Neutrophil (primary cell): ENCODE results near the gene MROH7.

ENCODE experiments used
- H3K27ac ChIP-seq: fragments of 200-600 bp; sonication (generic); 2 replicates; pipeline ENCODE4 v1.5.1; 2016; ENCODE audit warnings: mild to moderate bottlenecking, moderate library complexity
- H3K27me3 ChIP-seq: fragments of 200-600 bp; sonication (generic); 2 replicates; pipeline ENCODE4 v1.6.0; 2016; ENCODE audit warnings: mild to moderate bottlenecking
- H3K36me3 ChIP-seq: fragments of 200-600 bp; sonication (generic); 2 replicates; pipeline ENCODE4 v1.5.1; 2017
- H3K4me1 ChIP-seq, 2 experiments: fragments of 200-600 bp in 1 of 2; sonication (generic) in 1 of 2; 1 replicate in 1 of 2; 2 replicates in 1 of 2; pipeline versions ENCODE4 v1.5.1 to v1.6.1; 2013 to 2016; ENCODE audit warnings: low read depth in 1 of 2, low read length in 1 of 2, mild to moderate bottlenecking in 1 of 2, moderate library complexity in 1 of 2; ENCODE audit not compliant: control insufficient read depth in 1 of 2, insufficient read depth in 1 of 2
- H3K4me3 ChIP-seq, 2 experiments: fragments of 200-600 bp in 1 of 2; sonication (generic) in 1 of 2; 1 replicate in 1 of 2; 2 replicates in 1 of 2; pipeline ENCODE4 v1.5.1; 2013 to 2016; ENCODE audit warnings: low read depth in 1 of 2, low read length in 1 of 2, mild to moderate bottlenecking in 1 of 2, moderate library complexity in 1 of 2
- H3K9me3 ChIP-seq: fragments of 200-600 bp; sonication (generic); 2 replicates; pipeline ENCODE4 v1.5.1; 2016
- CTCF ChIP-seq: fragments of 200-600 bp; sonication (generic); IDR thresholded peaks from 2 replicates; pipeline ENCODE4 v1.5.1; 2016; ENCODE audit warnings: antibody characterized with exemption

Gene MROH7

GRCh38 chr1:54696262-54696661 lies 54.7 kb downstream of the MROH7 start:
- Histone ChIP-seq H3K36me3 (no peaks in the 10 kb centered on the region), H3K27ac (no peak overlapping the region), H3K9me3 (no peaks in the 10 kb centered on the region), H3K4me1 (no peaks in the 10 kb centered on the region), H3K4me3 (no peak overlapping the region), H3K27me3 (no peaks in the 10 kb centered on the region)
- no peak for TF ChIP-seq CTCF

GRCh38 chr1:54697896-54698295 lies 56.3 kb downstream of the MROH7 start:
- Histone ChIP-seq H3K9me3 (no peaks in the 10 kb centered on the region), H3K27me3 (no peaks in the 10 kb centered on the region), H3K36me3 (no peaks in the 10 kb centered on the region), H3K4me1 (no peaks in the 10 kb centered on the region), H3K27ac (no peak overlapping the region), H3K4me3 (no peak overlapping the region)
- no peak for TF ChIP-seq CTCF

- Histone ChIP-seq H3K4me3 (no peak overlapping the region), H3K9me3 (no peaks in the 10 kb centered on the region), H3K36me3 (no peaks in the 10 kb centered on the region), H3K27me3 (no peaks in the 10 kb centered on the region), H3K4me1 (no peaks in the 10 kb centered on the region), H3K27ac (no peak overlapping the region)
- TF ChIP-seq CTCF = no peak
Observed at GRCh38 chr1:54698346-54698745, 56.8 kb downstream of the MROH7 start.

GRCh38 chr1:54699936-54700525 lies 58.4 kb downstream of the MROH7 start:
- H3K27ac ChIP-seq = no peak overlapping the region
- no peak for TF ChIP-seq CTCF
- no peak overlapping the region for H3K4me3 ChIP-seq
- no peaks in the 10 kb centered on the region for H3K4me1 ChIP-seq
- no peaks in the 10 kb centered on the region for H3K27me3 ChIP-seq
- no peaks in the 10 kb centered on the region for H3K9me3 ChIP-seq
- H3K36me3 ChIP-seq = no peaks in the 10 kb centered on the region

DNA sequence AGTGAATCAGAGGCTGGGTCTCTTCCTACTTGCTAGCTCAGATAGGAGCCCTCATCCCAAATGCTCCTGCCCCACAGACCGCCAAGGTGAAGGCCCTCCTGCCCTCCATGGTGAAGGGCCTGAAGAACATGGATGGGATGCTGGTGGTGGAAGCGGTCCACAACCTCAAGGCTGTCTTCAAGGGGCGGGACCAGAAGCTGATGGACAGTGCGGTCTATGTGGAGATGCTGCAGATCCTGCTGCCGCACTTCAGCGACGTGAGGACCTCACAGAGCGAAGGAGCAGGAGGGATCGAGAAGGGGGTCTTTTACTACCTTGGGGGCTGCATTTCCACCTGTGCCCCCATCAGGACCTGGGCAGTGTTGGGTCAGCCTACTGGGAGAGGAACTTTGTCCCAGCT lies 59.5 kb downstream of the MROH7 start:
- Histone ChIP-seq H3K27me3 (no peaks in the 10 kb centered on the region), H3K4me1 (no peaks in the 10 kb centered on the region), H3K4me3 (no peak overlapping the region), H3K9me3 (no peaks in the 10 kb centered on the region), H3K36me3 (no peaks in the 10 kb centered on the region), H3K27ac (no peak overlapping the region)
- no peak for TF ChIP-seq CTCF

DNA sequence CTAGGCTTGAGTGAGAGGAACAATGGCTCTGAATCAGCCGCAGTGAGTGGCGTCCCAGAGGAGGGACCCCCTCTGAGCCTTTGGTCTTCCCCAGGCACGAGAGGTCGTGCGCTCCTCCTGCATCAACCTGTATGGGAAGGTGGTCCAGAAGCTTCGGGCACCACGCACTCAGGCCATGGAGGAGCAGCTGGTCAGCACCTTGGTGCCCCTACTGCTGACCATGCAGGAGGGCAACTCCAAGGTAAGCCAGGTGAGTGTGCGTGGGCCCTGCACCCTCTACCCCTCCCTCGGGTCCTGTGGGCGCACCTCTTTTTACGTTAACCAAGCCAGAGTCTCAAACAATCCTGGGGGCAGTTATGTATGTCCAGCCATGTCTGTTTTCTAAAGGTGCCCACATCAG lies 60.4 kb downstream of the MROH7 start:
- Histone ChIP-seq H3K27ac (no peak overlapping the region), H3K27me3 (no peaks in the 10 kb centered on the region), H3K4me3 (no peak overlapping the region), H3K36me3 (no peaks in the 10 kb centered on the region), H3K4me1 (no peaks in the 10 kb centered on the region), H3K9me3 (no peaks in the 10 kb centered on the region)
- TF ChIP-seq CTCF = no peak
